HG03439 (cell line): ENCODE measurements around the gene SLC16A10.
A peak's percentile ranks its signal among the peaks of the same experiment; 100 is the strongest.
"Not testable (repeated sequence)": the region's sequence is repeated elsewhere in the genome, so short reads cannot be mapped to it uniquely, and the experiment has no call there.

Experiments used
- ATAC-seq: cut with Tn5 transposase; IDR thresholded peaks from one replicate; pipeline ENCODE4 v1.9.1; 2021; ENCODE audit warnings: mild to moderate bottlenecking, moderate library complexity; ENCODE audit not compliant: unreplicated experiment

SLC16A10 gene

GRCh38 chr6:111086685-111087084 lies 618 bp upstream of the SLC16A10 start:
- ATAC-seq, result no peak

GRCh38 chr6:111087871-111088667 lies 766 bp downstream of the SLC16A10 start:
- ATAC-seq, result peak; percentile 21

GRCh38 chr6:111088668-111089003 lies 1.3 kb downstream of the SLC16A10 start:
- ATAC-seq, result no peak

GRCh38 chr6:111090766-111091165 lies 3.5 kb downstream of the SLC16A10 start:
- no peak for ATAC-seq

GRCh38 chr6:111091987-111092386 lies 4.7 kb downstream of the SLC16A10 start:
- ATAC-seq, result no peak

GRCh38 chr6:111095488-111095887 lies 8.2 kb downstream of the SLC16A10 start:
- ATAC-seq, result not testable (repeated sequence)

GRCh38 chr6:111096246-111096645 lies 8.9 kb downstream of the SLC16A10 start:
- no peak for ATAC-seq

- ATAC-seq, result no peak
Measured at GRCh38 chr6:111098597-111098996, 11.3 kb downstream of the SLC16A10 start.

- ATAC-seq, result no peak
Measured at GRCh38 chr6:111101987-111102386, 14.7 kb downstream of the SLC16A10 start.

GRCh38 chr6:111105578-111105977 lies 18.3 kb downstream of the SLC16A10 start:
- no peak for ATAC-seq

GRCh38 chr6:111107589-111107988 lies 20.3 kb downstream of the SLC16A10 start:
- no peak for ATAC-seq

GRCh38 chr6:111110036-111110435 lies 22.7 kb downstream of the SLC16A10 start:
- no peak for ATAC-seq

GRCh38 chr6:111113336-111114086 lies 26.2 kb downstream of the SLC16A10 start:
- no peak for ATAC-seq

- ATAC-seq, result no peak
Measured at GRCh38 chr6:111114087-111114443, 26.8 kb downstream of the SLC16A10 start.

- ATAC-seq, result no peak
Measured at GRCh38 chr6:111114482-111114881, 27.2 kb downstream of the SLC16A10 start.

- no peak for ATAC-seq
Measured at GRCh38 chr6:111118826-111119225, 31.5 kb downstream of the SLC16A10 start.

GRCh38 chr6:111119571-111120329 lies 32.4 kb downstream of the SLC16A10 start:
- no peak for ATAC-seq

- no peak for ATAC-seq
Measured at GRCh38 chr6:111121789-111122350, 34.6 kb downstream of the SLC16A10 start.

- ATAC-seq, result no peak
Measured at GRCh38 chr6:111122458-111123286, 35.4 kb downstream of the SLC16A10 start.

GRCh38 chr6:111124406-111124805 lies 37.1 kb downstream of the SLC16A10 start:
- no peak for ATAC-seq
